Endodermal cell (in vitro differentiated cells): Measurements from ENCODE around the gene ZNF346. TPM values are rescaled to one million over a fixed set of nuclear protein-coding genes. Genes with fewer than 3 reads are reported as not detected.

ENCODE experiments used
- DNase-seq: peaks from one replicate; pipeline ENCODE4 v3.0.0-alpha.2; 2017
- H3K27ac ChIP-seq: 2 replicates; pipeline ENCODE4 v1.5.1; 2013; ENCODE audit warnings: mild to moderate bottlenecking, low read depth, low read length, moderate library complexity
- H3K27me3 ChIP-seq: 2 replicates; pipeline ENCODE4 v1.6.1; 2013; ENCODE audit warnings: mild to moderate bottlenecking, low read length, moderate library complexity; ENCODE audit not compliant: insufficient read depth, control insufficient read depth, poor library complexity, severe bottlenecking
- H3K36me3 ChIP-seq: 2 replicates; pipeline ENCODE4 v1.7.0; 2013; ENCODE audit warnings: mild to moderate bottlenecking, low read length, moderate library complexity; ENCODE audit not compliant: control insufficient read depth, insufficient read depth
- H3K4me1 ChIP-seq: one replicate; pipeline ENCODE4 v1.7.0; 2013; ENCODE audit warnings: low read length; ENCODE audit not compliant: control insufficient read depth, insufficient read depth
- H3K4me3 ChIP-seq: 2 replicates; pipeline ENCODE4 v1.5.1; 2013; ENCODE audit warnings: mild to moderate bottlenecking, low read length, moderate library complexity
- H3K9ac ChIP-seq: 2 replicates; pipeline ENCODE4 v1.6.1; 2013; ENCODE audit warnings: mild to moderate bottlenecking, low read length, moderate library complexity; ENCODE audit not compliant: poor library complexity, severe bottlenecking; ENCODE audit errors: extremely low read depth
- H3K9me3 ChIP-seq: 2 replicates; pipeline ENCODE4 v1.6.1; 2013; ENCODE audit warnings: mild to moderate bottlenecking, low read length, moderate library complexity; ENCODE audit not compliant: control insufficient read depth
- H3K27ac Mint-ChIP-seq: 2 replicates; pipeline ENCODE4 v1.8.0; 2020; ENCODE audit warnings: mixed read lengths
- H3K27me3 Mint-ChIP-seq: 2 replicates; pipeline ENCODE4 v1.8.0; 2021; ENCODE audit warnings: mild to moderate bottlenecking, mixed read lengths; ENCODE audit not compliant: insufficient read depth
- H3K36me3 Mint-ChIP-seq: 2 replicates; pipeline ENCODE4 v1.8.0; 2020; ENCODE audit warnings: low read depth, mixed read lengths
- H3K4me1 Mint-ChIP-seq: 2 replicates; pipeline ENCODE4 v1.8.0; 2020; ENCODE audit warnings: mixed read lengths
- H3K4me3 Mint-ChIP-seq: 2 replicates; pipeline ENCODE4 v1.8.0; 2020; ENCODE audit warnings: mild to moderate bottlenecking, moderate library complexity, mixed read lengths
- H3K9me3 Mint-ChIP-seq: 2 replicates; pipeline ENCODE4 v1.8.0; 2020; ENCODE audit warnings: mild to moderate bottlenecking, mixed read lengths
- CTCF ChIP-seq: fragments of 200-600 bp; sonication (generic); conservative IDR thresholded peaks from 2 replicates; pipeline ENCODE4 v1.5.0; 2021; ENCODE audit warnings: antibody characterized with exemption, mild to moderate bottlenecking
- WGBS, 2 experiments: methylation state at CpG; one replicate each; pipeline versions ENCODE4 v1.1.5 to v1.1.7; 2013; ENCODE audit warnings: missing lambda C conversion rate in 2 of 2, mixed read lengths in 1 of 2; ENCODE audit not compliant: insufficient coverage in 1 of 2, insufficient read length in 1 of 2; 5-methylcytosine and 5-hydroxymethylcytosine counted together
- total RNA-seq, 2 donors: library from RNA; stranded (reverse); fragmentation: NEBNext Ultra II Directional in 1 of 2; extraction: Animal tissue kit (Norgen Biotek cat#: 25700) in 1 of 2; gene quantifications; 2 replicates in 1 of 2; 3 replicates in 1 of 2; pipeline ENCODE4 v1.2.1, GENCODE V29; 2021

The ZNF346 gene
- total RNA-seq, 2 donors from 2014 or later = 25.4 to 38.6 TPM

DNA sequence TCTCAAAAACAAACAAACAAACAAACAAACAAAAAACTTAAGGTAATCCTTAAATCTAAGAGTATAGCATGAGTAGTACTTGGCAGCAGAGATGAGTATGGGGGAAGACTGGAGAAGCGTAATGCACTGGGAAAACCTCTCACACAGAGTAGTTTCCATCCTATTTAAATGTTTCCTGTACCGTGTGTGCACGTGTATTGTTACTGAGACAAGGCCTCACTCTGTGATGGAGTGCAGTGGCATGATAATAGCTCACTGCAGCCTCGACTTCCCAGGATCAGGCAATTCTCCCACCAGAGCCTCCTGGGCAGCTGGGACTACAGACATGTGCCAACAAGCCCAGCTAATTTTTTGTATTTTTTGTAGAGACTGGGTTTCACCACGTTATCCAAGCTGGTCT, 18.8 kb upstream of the ZNF346 start:
- no peaks in the 10 kb centered on the region for H3K27me3 ChIP-seq
- WGBS, 2 experiments = 78 to 94% methylated on average over 5 of the region's 5 CpGs

GRCh38 chr5:177004961-177005360, 17.5 kb upstream of the ZNF346 start:
- Histone ChIP-seq H3K36me3 (peaks cover 8% of the 10 kb centered on the region), H3K4me1 (no peaks in the 10 kb centered on the region), H3K9ac (peak overlapping the region; percentile 91), H3K4me3 (peak overlapping the region; percentile 88), H3K27me3 (no peaks in the 10 kb centered on the region), H3K27ac (no peak overlapping the region), H3K9me3 (no peaks in the 10 kb centered on the region)
- TF ChIP-seq CTCF = no peak
- H3K36me3 Mint-ChIP-seq = peaks cover 12% of the 10 kb centered on the region
- WGBS, 2 experiments = 87 to 90% methylated on average over 8 to 9 of the region's 10 CpGs
- H3K4me3 Mint-ChIP-seq = peak overlapping the region; percentile 86
- H3K27me3 Mint-ChIP-seq = peaks cover 3% of the 10 kb centered on the region
- DNase-seq = no peak
- H3K4me1 Mint-ChIP-seq = peaks cover 11% of the 10 kb centered on the region
- H3K27ac Mint-ChIP-seq = no peak overlapping the region
- no peaks in the 10 kb centered on the region for H3K9me3 Mint-ChIP-seq

More for the DNA sequence above, 18.8 kb upstream of the ZNF346 start:
- no peak overlapping the region for H3K9ac ChIP-seq
- Mint-ChIP-seq H3K9me3 (no peaks in the 10 kb centered on the region), H3K36me3 (peaks cover 17% of the 10 kb centered on the region), H3K27ac (no peak overlapping the region), H3K4me3 (no peak overlapping the region), H3K27me3 (peaks cover 3% of the 10 kb centered on the region), H3K4me1 (peaks cover 11% of the 10 kb centered on the region)
- no peak overlapping the region for H3K27ac ChIP-seq
- H3K36me3 ChIP-seq = peaks cover 11% of the 10 kb centered on the region
- DNase-seq = no peak
- TF ChIP-seq CTCF = no peak
- no peaks in the 10 kb centered on the region for H3K4me1 ChIP-seq
- peaks cover 5% of the 10 kb centered on the region for H3K9me3 ChIP-seq
- H3K4me3 ChIP-seq = peak overlapping the region; percentile 88

- peak overlapping the region; percentile 89 for H3K27ac ChIP-seq
These were observed 16.8 kb upstream of the ZNF346 start for GRCh38 chr5:177005619-177006264.

More at GRCh38 chr5:177005619-177006264, 16.8 kb upstream of the ZNF346 start:
- no peaks in the 10 kb centered on the region for H3K9me3 ChIP-seq
- H3K4me1 ChIP-seq = no peaks in the 10 kb centered on the region
- H3K27ac Mint-ChIP-seq = peak overlapping the region; percentile 96
- peaks cover 3% of the 10 kb centered on the region for H3K27me3 Mint-ChIP-seq
- peaks cover 11% of the 10 kb centered on the region for H3K4me1 Mint-ChIP-seq
- peak overlapping the region; percentile 86 for H3K4me3 Mint-ChIP-seq
- H3K4me3 ChIP-seq = peak overlapping the region; percentile 88
- no peaks in the 10 kb centered on the region for H3K9me3 Mint-ChIP-seq
- peaks cover 5% of the 10 kb centered on the region for H3K36me3 Mint-ChIP-seq
- H3K9ac ChIP-seq = peak overlapping the region; percentile 91
- DNase-seq = peak; percentile 83
- 1% methylated on average over 24 to 51 of the region's 51 CpGs for whole genome bisulfite sequencing, 2 experiments
- H3K36me3 ChIP-seq = peaks cover 5% of the 10 kb centered on the region
- TF ChIP-seq CTCF = peak; percentile 69
- H3K27me3 ChIP-seq = no peaks in the 10 kb centered on the region
